PC-3 (cell line): ENCODE measurements around the gene FAM200B. TPM values are rescaled to one million over a fixed set of nuclear protein-coding genes. Genes with fewer than 3 reads are reported as not detected.

ENCODE experiments used
- ATAC-seq: fragments of 200-7000 bp; cut with Tn5 transposase; 2 replicates; pipeline ENCODE4 v1.9.1; 2020; ENCODE audit warnings: mild to moderate bottlenecking, moderate library complexity
- BruUV-seq: library from RNA; stranded (reverse); fragments of 400-500 nt; replicated peaks from 2 replicates; lab custom pipeline; 2021; lab: Mats Ljungman, UMichigan
- CTCF ChIA-PET: fragments of 300-600 bp; sonication (Branson Sonifier 250); formaldehyde crosslinking; loops from one replicate; lab custom pipeline; 2022; ENCODE audit warnings: antibody characterized with exemption; lab: Charles Lee
- POLR2A ChIA-PET: fragments of 300-600 bp; sonication (Branson Sonifier 250); formaldehyde crosslinking; loops from one replicate; lab custom pipeline; 2022; ENCODE audit warnings: antibody characterized with exemption; ENCODE audit not compliant: unreplicated experiment; lab: Charles Lee
- DNase-seq: peaks from one replicate; pipeline ENCODE4 v3.0.0-alpha.2; 2015
- H2AFZ ChIP-seq: fragments of 300-600 bp; sonication (generic); 2 replicates; pipeline ENCODE4 v1.6.0; 2016; ENCODE audit warnings: antibody characterized with exemption, low read length
- H3F3A ChIP-seq: fragments of 300-600 bp; sonication (generic); one replicate; pipeline ENCODE4 v1.6.0; 2017; ENCODE audit warnings: antibody characterized with exemption, low read length, control low read depth, mild to moderate bottlenecking; ENCODE audit not compliant: unreplicated experiment
- H3K27ac ChIP-seq: fragments of 300-600 bp; sonication (generic); 2 replicates; pipeline ENCODE4 v1.5.1; 2016; ENCODE audit warnings: mild to moderate bottlenecking, low read length
- H3K27me3 ChIP-seq: fragments of 300-600 bp; sonication (generic); 2 replicates; pipeline ENCODE4 v1.6.1; 2016; ENCODE audit warnings: low read length, mixed read lengths
- H3K36me3 ChIP-seq: fragments of 300-600 bp; sonication (generic); 2 replicates; pipeline ENCODE4 v1.6.1; 2016; ENCODE audit warnings: low read depth, mixed run types, low read length, mixed read lengths
- H3K4me1 ChIP-seq: fragments of 300-600 bp; sonication (generic); 2 replicates; pipeline ENCODE4 v1.5.1; 2016; ENCODE audit warnings: low read length; ENCODE audit not compliant: insufficient read depth
- H3K4me2 ChIP-seq: fragments of 300-600 bp; sonication (generic); 2 replicates; pipeline ENCODE4 v1.6.0; 2016; ENCODE audit warnings: low read length
- H3K4me3 ChIP-seq: fragments of 300-600 bp; sonication (generic); 2 replicates; pipeline ENCODE4 v1.5.1; 2016; ENCODE audit warnings: mild to moderate bottlenecking, low read length, mixed read lengths
- H3K79me2 ChIP-seq: fragments of 300-600 bp; sonication (generic); 2 replicates; pipeline ENCODE4 v1.6.1; 2017; ENCODE audit warnings: low read length, mixed read lengths
- H3K9ac ChIP-seq: fragments of 300-600 bp; sonication (generic); 2 replicates; pipeline ENCODE4 v1.6.0; 2016; ENCODE audit warnings: mild to moderate bottlenecking, low read length
- H3K9me2 ChIP-seq: fragments of 300-600 bp; sonication (generic); replicated peaks from 2 replicates; pipeline ENCODE4 v1.6.1; 2016; ENCODE audit warnings: mixed run types, low read length, mixed read lengths
- H3K9me3 ChIP-seq: fragments of 300-600 bp; sonication (generic); 2 replicates; pipeline ENCODE4 v1.6.1; 2016; ENCODE audit warnings: low read length, mixed read lengths
- H4K20me1 ChIP-seq: fragments of 300-600 bp; sonication (generic); 2 replicates; pipeline ENCODE4 v1.6.1; 2016; ENCODE audit warnings: low read length, mixed read lengths
- EZH2 ChIP-seq: fragments of 300-600 bp; sonication (generic); IDR thresholded peaks from one replicate; pipeline ENCODE4 v1.6.1; 2017; ENCODE audit warnings: antibody characterized with exemption, mild to moderate bottlenecking, low read length; ENCODE audit not compliant: unreplicated experiment
- EZH2phosphoT487 ChIP-seq: fragments of 300-600 bp; sonication (generic); IDR thresholded peaks from 2 replicates; pipeline ENCODE4 v1.6.1; 2018; ENCODE audit warnings: mild to moderate bottlenecking, antibody characterized with exemption, low read length, borderline replicate concordance
- intact Hi-C: fragments of 100-400 bp; cut with micrococcal nuclease; formaldehyde crosslinking; loops from 2 replicates; pipeline ENCODE4 v1.9.0; 2023
- total RNA-seq: library from RNA; depleted of rRNA; stranded (reverse); fragments of >200 nt; gene quantifications from 2 replicates; pipeline ENCODE4 v1.2.3, GENCODE V29; 2014
- TF ChIP-seq, protein P1 (sequence below): fragments of 300-600 bp; sonication (generic); conservative IDR thresholded peaks from 2 replicates; pipeline ENCODE4 v1.5.1; 2017; ENCODE audit warnings: antibody characterized with exemption, low read depth, mild to moderate bottlenecking, low read length

FAM200B gene
- total RNA-seq, 1 experiment from 2014 or later: 20.1 TPM

DNA sequence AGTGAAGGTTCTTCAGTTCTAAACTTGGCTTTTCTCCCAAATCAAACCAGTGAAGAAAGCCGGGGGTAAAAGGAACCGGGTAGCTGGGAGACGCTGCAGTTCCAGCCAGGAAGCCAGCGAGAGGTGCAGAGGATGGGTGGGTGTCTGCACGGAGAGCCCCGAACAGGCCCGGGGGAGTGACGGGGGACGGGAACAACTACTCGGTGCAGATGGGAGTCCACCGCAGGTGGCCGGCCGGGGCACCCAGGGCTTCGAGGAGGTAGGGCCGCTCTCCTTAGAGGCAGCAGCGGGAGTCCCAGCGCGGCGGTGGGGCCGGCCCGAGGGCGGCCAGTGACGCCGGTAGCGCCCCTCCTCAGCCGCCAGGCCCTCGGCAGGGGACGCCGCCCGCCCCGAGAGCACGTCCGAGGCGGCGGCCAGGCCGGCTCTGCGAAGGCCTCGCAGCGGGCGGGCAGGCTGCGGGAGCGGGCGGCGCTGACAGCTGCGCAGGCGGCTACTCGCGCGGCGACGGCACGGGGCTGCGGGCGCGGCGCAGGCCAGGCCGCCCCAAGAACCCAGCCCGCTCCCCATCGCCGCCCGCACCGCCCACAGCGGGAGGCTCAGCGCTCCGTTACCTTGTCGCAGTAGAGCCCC lies 26.9 kb upstream of the FAM200B start:
- no peaks in the 10 kb centered on the region for H3K9me3 ChIP-seq
- H2AFZ ChIP-seq: peak overlapping the region; percentile 78
- peak; percentile 56 for ATAC-seq
- CTCF ChIA-PET: no interaction called here
- BruUV-seq: no TSS peak
- H3K4me1 ChIP-seq: peaks cover 31% of the 10 kb centered on the region
- H3K4me2 ChIP-seq: peak overlapping the region; percentile 97
- DNase-seq: peak; percentile 30
- no peaks in the 10 kb centered on the region for H3K36me3 ChIP-seq
- no peaks in the 10 kb centered on the region for H3F3A ChIP-seq
- H3K27me3 ChIP-seq: no peaks in the 10 kb centered on the region
- H3K27ac ChIP-seq: peak overlapping the region; percentile 37
- H3K4me3 ChIP-seq: peak overlapping the region; percentile 79
- H3K9me2 ChIP-seq: no peaks in the 10 kb centered on the region
- intact Hi-C loops: loop anchor here (1.0 kb wide), 1 partner anchor 27 kb away; the partner anchor contains the start of gene FAM200B
- POLR2A ChIA-PET: interaction anchor here (1.1 kb wide), 1 partner anchor 63 kb away, joined by 23 read pairs; no protein-coding TSS in a partner anchor
- H3K79me2 ChIP-seq: peaks cover 50% of the 10 kb centered on the region
- TF ChIP-seq, protein P1, sequence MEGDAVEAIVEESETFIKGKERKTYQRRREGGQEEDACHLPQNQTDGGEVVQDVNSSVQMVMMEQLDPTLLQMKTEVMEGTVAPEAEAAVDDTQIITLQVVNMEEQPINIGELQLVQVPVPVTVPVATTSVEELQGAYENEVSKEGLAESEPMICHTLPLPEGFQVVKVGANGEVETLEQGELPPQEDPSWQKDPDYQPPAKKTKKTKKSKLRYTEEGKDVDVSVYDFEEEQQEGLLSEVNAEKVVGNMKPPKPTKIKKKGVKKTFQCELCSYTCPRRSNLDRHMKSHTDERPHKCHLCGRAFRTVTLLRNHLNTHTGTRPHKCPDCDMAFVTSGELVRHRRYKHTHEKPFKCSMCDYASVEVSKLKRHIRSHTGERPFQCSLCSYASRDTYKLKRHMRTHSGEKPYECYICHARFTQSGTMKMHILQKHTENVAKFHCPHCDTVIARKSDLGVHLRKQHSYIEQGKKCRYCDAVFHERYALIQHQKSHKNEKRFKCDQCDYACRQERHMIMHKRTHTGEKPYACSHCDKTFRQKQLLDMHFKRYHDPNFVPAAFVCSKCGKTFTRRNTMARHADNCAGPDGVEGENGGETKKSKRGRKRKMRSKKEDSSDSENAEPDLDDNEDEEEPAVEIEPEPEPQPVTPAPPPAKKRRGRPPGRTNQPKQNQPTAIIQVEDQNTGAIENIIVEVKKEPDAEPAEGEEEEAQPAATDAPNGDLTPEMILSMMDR: no peak
- TF ChIP-seq EZH2 (no peak), EZH2phosphoT487 (no peak)
- peak overlapping the region; percentile 80 for H3K9ac ChIP-seq
- H4K20me1 ChIP-seq: no peaks in the 10 kb centered on the region

DNA sequence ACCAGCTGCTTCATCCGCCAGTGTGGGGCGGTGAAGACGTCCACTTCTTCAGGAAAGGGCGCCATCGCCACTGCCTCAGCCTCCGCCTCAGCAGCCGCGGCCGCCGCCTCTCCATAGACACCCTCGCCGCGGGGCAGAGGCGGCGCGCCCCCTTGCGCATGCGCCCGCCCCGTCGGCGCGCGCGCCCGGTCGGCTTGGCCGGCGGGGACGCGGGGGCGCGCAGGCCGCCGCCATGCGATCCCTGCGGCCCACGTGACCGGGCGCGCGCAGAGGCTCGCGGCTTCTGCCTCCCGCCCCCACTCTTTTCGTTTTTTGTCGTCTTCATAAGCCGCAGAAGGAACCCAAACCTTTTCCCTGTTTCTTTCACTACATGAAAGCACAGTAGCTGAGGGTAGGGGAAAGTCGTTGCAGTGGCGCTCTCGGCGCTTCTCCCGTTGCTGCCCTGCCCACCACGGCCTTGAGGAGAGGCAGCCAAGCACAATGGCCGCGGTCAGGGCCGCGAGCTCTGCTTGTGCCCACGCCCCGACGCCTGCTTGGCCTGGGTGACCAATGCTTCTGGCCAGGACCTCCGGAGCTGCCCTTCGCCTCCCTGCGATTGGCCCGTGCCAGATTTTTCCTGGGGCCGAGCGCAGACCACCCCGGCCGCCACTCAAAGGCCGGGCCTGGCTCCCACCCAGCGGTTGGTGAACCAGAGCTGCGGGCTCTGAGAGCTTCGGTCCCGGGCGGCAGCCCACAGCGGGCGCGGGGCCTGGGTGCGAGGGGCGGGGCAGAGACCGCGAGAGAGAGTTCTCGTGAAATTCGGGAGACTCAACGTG lies 26.2 kb upstream of the FAM200B start, which contains the start of gene FBXL5:
FBXL5 (minus strand) TSS at position 135 of the 815 bp plus-strand sequence; CDS start at position 65, 70 bp downstream.
- ATAC-seq: peak; percentile 64
- ChIA-PET CTCF (no interaction called here), POLR2A (no interaction called here)
- Histone ChIP-seq H2AFZ (peak within 1 kb of the TSS; percentile 99), H3K4me1 (peaks cover 24% of the 10 kb centered on the region), H3K9ac (peak within 1 kb of the TSS; percentile 80), H4K20me1 (no peaks in the 10 kb centered on the region), H3K27ac (peak within 1 kb of the TSS; percentile 65), H3K9me3 (no peaks in the 10 kb centered on the region), H3K4me2 (peak within 1 kb of the TSS; percentile 97), H3K9me2 (no peaks in the 10 kb centered on the region), H3K4me3 (peak within 1 kb of the TSS; percentile 79), H3F3A (no peaks in the 10 kb centered on the region), H3K36me3 (no peaks in the 10 kb centered on the region), H3K27me3 (no peaks in the 10 kb centered on the region), H3K79me2 (peaks cover 43% of the 10 kb centered on the region)
- BruUV-seq: TSS peak; percentile 62
- TF ChIP-seq EZH2 (no peak), EZH2phosphoT487 (no peak)
- TF ChIP-seq, protein P1: no peak
- peak; percentile 85 for DNase-seq
- intact Hi-C loops: no loop called here
